Panc1 (cell line): ENCODE measurements around the gene C19orf38. TPM values are rescaled to one million over a fixed set of nuclear protein-coding genes. Genes with fewer than 3 reads are reported as not detected.
"Not testable (repeated sequence)": the region's sequence is repeated elsewhere in the genome, so short reads cannot be mapped to it uniquely, and the experiment has no call there.

ENCODE experiments used
- ATAC-seq: fragments of 200-7000 bp; cut with Tn5 transposase; 2 replicates; pipeline ENCODE4 v1.9.1; 2020; ENCODE audit warnings: mild to moderate bottlenecking, moderate library complexity
- BruUV-seq: library from RNA; stranded (reverse); fragments of 400-500 nt; replicated peaks from 2 replicates; lab custom pipeline; 2021; lab: Mats Ljungman, UMichigan
- CTCF ChIA-PET: fragments of 300-600 bp; sonication (Branson Sonifier 250); formaldehyde crosslinking; loops from one replicate; lab custom pipeline; 2022; ENCODE audit warnings: antibody characterized with exemption; lab: Charles Lee
- POLR2A ChIA-PET: fragments of 300-600 bp; sonication (Branson Sonifier 250); formaldehyde crosslinking; loops from one replicate; lab custom pipeline; 2022; ENCODE audit warnings: antibody characterized with exemption; lab: Charles Lee
- DNase-seq: peaks from one replicate; pipeline ENCODE4 v3.0.0-alpha.2; 2010; ENCODE audit warnings: low read depth, low spot score
- H3K27ac ChIP-seq: 2 replicates; pipeline ENCODE4 v1.5.1; 2011; ENCODE audit warnings: mild to moderate bottlenecking, low read length, inconsistent platforms
- H3K27me3 ChIP-seq: fragments of 200-500 bp; sonication (Bioruptor generic); 2 replicates; pipeline ENCODE4 v1.6.0; 2014; ENCODE audit warnings: low read length, inconsistent platforms; ENCODE audit not compliant: control insufficient read depth, insufficient read depth
- H3K36me3 ChIP-seq: fragments of 200-500 bp; sonication (Bioruptor generic); 2 replicates; pipeline ENCODE4 v1.5.1; 2014; ENCODE audit warnings: inconsistent platforms, mild to moderate bottlenecking, low read length, moderate library complexity; ENCODE audit not compliant: control insufficient read depth, insufficient read depth
- H3K4me1 ChIP-seq: 2 replicates; pipeline ENCODE4 v1.5.1; 2011; ENCODE audit warnings: inconsistent platforms, mild to moderate bottlenecking, low read length, moderate library complexity; ENCODE audit not compliant: control insufficient read depth, insufficient read depth
- H3K4me3 ChIP-seq, 2 experiments: 2 replicates each; pipeline ENCODE4 v1.5.1; 2011 to 2012; ENCODE audit warnings: low read depth in 2 of 2, low read length in 2 of 2, mild to moderate bottlenecking in 2 of 2, inconsistent platforms in 1 of 2, moderate library complexity in 1 of 2
- H3K9me3 ChIP-seq: fragments of 200-500 bp; sonication (Bioruptor generic); 2 replicates; pipeline ENCODE4 v1.5.1; 2014; ENCODE audit warnings: low read depth, mild to moderate bottlenecking, inconsistent platforms, low read length, moderate library complexity; ENCODE audit not compliant: control insufficient read depth, insufficient read depth
- CTCF ChIP-seq: fragments of 450-650 bp; IDR thresholded peaks from 2 replicates; pipeline ENCODE4 v1.5.1; 2017; ENCODE audit warnings: mild to moderate bottlenecking
- POLR2AphosphoS5 ChIP-seq: IDR thresholded peaks from 2 replicates; pipeline ENCODE4 v1.6.1; 2012; ENCODE audit warnings: mild to moderate bottlenecking, low read depth, low read length, moderate library complexity
- REST ChIP-seq, 2 experiments: IDR thresholded peaks; 2 replicates each; pipeline ENCODE4 v1.6.1; 2011 to 2012; ENCODE audit warnings: low read depth in 2 of 2, control low read depth in 1 of 2, low read length in 1 of 2, mild to moderate bottlenecking in 1 of 2, moderate library complexity in 1 of 2; ENCODE audit not compliant: insufficient read depth in 1 of 2
- SIN3A ChIP-seq: IDR thresholded peaks from 2 replicates; pipeline ENCODE4 v1.6.1; 2012; ENCODE audit warnings: low read depth, mild to moderate bottlenecking, low read length, moderate library complexity, borderline replicate concordance; ENCODE audit not compliant: insufficient read depth
- TCF7L2 ChIP-seq: IDR thresholded peaks from 2 replicates; pipeline ENCODE4 v1.6.1; 2011; ENCODE audit warnings: mild to moderate bottlenecking, low read depth, low read length, inconsistent platforms
- in situ Hi-C: cut with HindIII; loops from 2 replicates; pipeline ENCODE4 v1.10.0; 2016; ENCODE audit warnings: low sequenced_read_pairs, low pct_unique_long_range_greater_than_20kb
- intact Hi-C: fragments of 100-400 bp; cut with micrococcal nuclease; formaldehyde crosslinking; loops from one replicate; pipeline ENCODE4 v1.10.0; 2022; ENCODE audit not compliant: unreplicated experiment
- total RNA-seq: library from RNA; stranded (reverse); gene quantifications from one replicate; pipeline ENCODE4 v1.2.1, GENCODE V29; 2021; ENCODE audit not compliant: unreplicated experiment

Gene C19orf38
- total RNA-seq, 1 experiment from 2014 or later: not detected

DNA sequence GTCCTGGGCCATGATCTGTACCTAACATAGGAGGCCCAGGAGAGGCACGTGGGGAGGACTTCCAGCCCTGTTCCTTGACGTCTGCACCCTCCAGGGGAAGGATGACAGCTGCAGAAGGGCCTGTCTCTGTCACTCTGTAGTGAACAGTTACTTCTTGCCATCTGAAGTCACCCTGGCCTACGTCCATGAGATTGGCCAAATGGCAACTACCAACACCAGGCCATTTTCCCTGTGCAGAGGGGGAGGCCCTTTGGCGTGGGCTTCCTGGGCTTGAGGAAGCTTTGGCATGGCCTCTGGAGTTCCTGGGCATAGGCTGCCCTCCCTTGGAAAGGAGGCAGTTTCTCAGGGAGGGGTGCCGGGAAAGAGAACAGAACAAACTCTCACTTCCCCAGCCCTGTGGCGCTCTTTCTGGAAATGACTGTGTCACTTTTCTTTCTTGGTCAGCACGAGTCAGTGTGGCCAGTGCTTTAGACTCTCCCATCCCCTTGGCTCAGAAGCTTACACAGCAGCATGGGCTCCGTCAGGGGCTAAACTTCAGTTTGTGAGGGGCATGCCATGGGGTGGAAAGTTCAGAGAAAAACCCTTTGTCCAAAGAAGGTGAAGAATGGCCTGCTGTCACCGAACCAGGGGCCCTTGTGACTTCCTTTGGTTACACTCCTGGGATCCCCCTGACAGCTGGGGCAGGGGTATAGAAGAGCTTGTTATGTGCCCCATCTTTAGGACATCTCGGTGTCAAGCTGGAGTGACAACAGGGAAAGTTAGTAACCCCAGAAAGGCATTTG is 28.4 kb downstream of the C19orf38 start:
- Histone ChIP-seq H3K4me1 (0 out of 2 replicates have a peak, but pooled peaks cover 6% of the 10 kb centered on the region), H3K9me3 (no peaks in the 10 kb centered on the region), H3K4me3 (no peak overlapping the region), H3K36me3 (peaks cover 4% of the 10 kb centered on the region; the same call in 1 of the 2 replicates), H3K27ac (no peak overlapping the region), H3K27me3 (no peaks in the 10 kb centered on the region)
- in situ Hi-C loops (no loop called here), intact Hi-C loops (no loop called here)
- BruUV-seq: no TSS peak
- ATAC-seq (0 out of 2 replicates have a peak, but pooled peaks have one; percentile 8), DNase-seq (no peak)
- TF ChIP-seq POLR2AphosphoS5 (no peak), CTCF (no peak), SIN3A (no peak), TCF7L2 (no peak), REST (IDR thresholded peaks at IDR 0.05; ENCODE audit: insufficient read depth in 1 of 2, low read depth in 2 of 2, low read length in 1 of 2) (no peak)
- ChIA-PET CTCF (no interaction called here), POLR2A (no interaction called here)

GRCh38 chr19:10877608-10878007 is 29.4 kb downstream of the C19orf38 start:
- H3K4me3 ChIP-seq, H3K36me3 ChIP-seq, H3K27me3 ChIP-seq, DNase-seq, H3K9me3 ChIP-seq, POLR2A ChIA-PET, in situ Hi-C loops, CTCF ChIA-PET, BruUV-seq, ATAC-seq, H3K27ac ChIP-seq, intact Hi-C loops, H3K4me1 ChIP-seq: not testable (repeated sequence)

- no peak overlapping the region for H3K4me3 ChIP-seq
- ATAC-seq (no peak), DNase-seq (no peak)
- in situ Hi-C loops (no loop called here), intact Hi-C loops (no loop called here)
- H3K36me3 ChIP-seq: no peaks in the 10 kb centered on the region
- no peaks in the 10 kb centered on the region for H3K27me3 ChIP-seq
- CTCF ChIA-PET: interaction anchor here (0.5 kb wide), 1 partner anchor 20 kb away, joined by 3 read pairs; no protein-coding TSS in a partner anchor
- H3K9me3 ChIP-seq: no peaks in the 10 kb centered on the region
- no peak overlapping the region; the same call in 1 of the 2 replicates for H3K27ac ChIP-seq
- POLR2A ChIA-PET: no interaction called here
- 0 out of 2 replicates have a peak, but pooled peaks cover 6% of the 10 kb centered on the region for H3K4me1 ChIP-seq
- TF ChIP-seq POLR2AphosphoS5 (no peak), SIN3A (no peak), CTCF (no peak), TCF7L2 (no peak), REST (IDR thresholded peaks at IDR 0.05; ENCODE audit: insufficient read depth in 1 of 2, low read depth in 2 of 2, low read length in 1 of 2) (no peak)
- no TSS peak for BruUV-seq
These were observed 30.0 kb downstream of the C19orf38 start for GRCh38 chr19:10878253-10878652.
